ENCODE data around the gene LY6G6C. TPM values are rescaled to one million over a fixed set of nuclear protein-coding genes. Genes with fewer than 3 reads are reported as not detected.
A peak's percentile ranks its signal among the peaks of the same experiment; 100 is the strongest.

The LY6G6C gene
- total RNA-seq, 2 donors from 2014 or later = 0.29 to 0.38 TPM

DNA sequence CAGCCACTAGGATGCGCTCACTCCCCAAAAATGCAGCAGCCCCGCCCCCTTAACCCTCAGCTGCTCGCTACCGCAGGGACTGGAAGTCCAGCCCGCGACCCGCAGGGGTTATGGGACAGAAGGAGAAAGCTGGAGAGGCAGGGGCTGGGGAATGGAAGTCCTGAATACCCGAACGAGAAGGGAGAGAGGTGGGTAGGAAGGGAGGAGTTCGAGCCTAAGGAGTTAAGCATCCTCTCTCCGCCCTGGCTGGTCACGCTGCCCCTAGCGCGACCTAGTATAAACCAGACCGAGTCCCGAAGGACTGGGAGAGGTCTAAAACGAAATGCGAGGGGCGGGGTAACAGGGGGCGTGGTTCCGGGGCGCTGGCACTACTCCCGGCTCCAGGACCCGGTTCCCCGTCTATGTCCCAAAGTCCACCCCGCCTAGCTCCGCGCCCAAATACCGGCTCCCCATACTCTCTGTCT, 8.0 kb upstream of the LY6G6C start:
- Mint-ChIP-seq H3K36me3 (ENCODE audit: low read depth) (peaks cover 67% of the 10 kb centered on the region), H3K4me1 (peaks cover 19% of the 10 kb centered on the region), H3K9me3 (no peaks in the 10 kb centered on the region), H3K4me3 (peak overlapping the region; percentile 92), H3K27me3 (ENCODE audit: insufficient read depth) (no peaks in the 10 kb centered on the region), H3K27ac (peak overlapping the region; percentile 97)
- Histone ChIP-seq H3K27ac (ENCODE audit: low read depth, low read length) (peak overlapping the region; percentile 97), H3K9me3 (ENCODE audit: control insufficient read depth, low read length) (no peaks in the 10 kb centered on the region), H3K9ac (ENCODE audit: extremely low read depth, low read length, poor library complexity, severe bottlenecking) (peak overlapping the region; percentile 84), H3K36me3 (ENCODE audit: control insufficient read depth, insufficient read depth, low read length) (peaks cover 75% of the 10 kb centered on the region), H3K27me3 (ENCODE audit: control insufficient read depth, insufficient read depth, low read length, poor library complexity, severe bottlenecking) (no peaks in the 10 kb centered on the region), H3K4me1 (ENCODE audit: control insufficient read depth, insufficient read depth, low read length) (peaks cover 4% of the 10 kb centered on the region), H3K4me3 (ENCODE audit: low read length) (peak overlapping the region; percentile 88)
- peak; percentile 97 for DNase-seq
- TF ChIP-seq, protein P1, sequence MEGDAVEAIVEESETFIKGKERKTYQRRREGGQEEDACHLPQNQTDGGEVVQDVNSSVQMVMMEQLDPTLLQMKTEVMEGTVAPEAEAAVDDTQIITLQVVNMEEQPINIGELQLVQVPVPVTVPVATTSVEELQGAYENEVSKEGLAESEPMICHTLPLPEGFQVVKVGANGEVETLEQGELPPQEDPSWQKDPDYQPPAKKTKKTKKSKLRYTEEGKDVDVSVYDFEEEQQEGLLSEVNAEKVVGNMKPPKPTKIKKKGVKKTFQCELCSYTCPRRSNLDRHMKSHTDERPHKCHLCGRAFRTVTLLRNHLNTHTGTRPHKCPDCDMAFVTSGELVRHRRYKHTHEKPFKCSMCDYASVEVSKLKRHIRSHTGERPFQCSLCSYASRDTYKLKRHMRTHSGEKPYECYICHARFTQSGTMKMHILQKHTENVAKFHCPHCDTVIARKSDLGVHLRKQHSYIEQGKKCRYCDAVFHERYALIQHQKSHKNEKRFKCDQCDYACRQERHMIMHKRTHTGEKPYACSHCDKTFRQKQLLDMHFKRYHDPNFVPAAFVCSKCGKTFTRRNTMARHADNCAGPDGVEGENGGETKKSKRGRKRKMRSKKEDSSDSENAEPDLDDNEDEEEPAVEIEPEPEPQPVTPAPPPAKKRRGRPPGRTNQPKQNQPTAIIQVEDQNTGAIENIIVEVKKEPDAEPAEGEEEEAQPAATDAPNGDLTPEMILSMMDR (conservative IDR thresholded peaks at IDR 0.05) = no peak
- 0% methylated on average over 11 to 29 of the region's 29 CpGs for WGBS, 2 experiments (ENCODE audit: insufficient coverage in 1 of 2, insufficient read length in 1 of 2)

DNA sequence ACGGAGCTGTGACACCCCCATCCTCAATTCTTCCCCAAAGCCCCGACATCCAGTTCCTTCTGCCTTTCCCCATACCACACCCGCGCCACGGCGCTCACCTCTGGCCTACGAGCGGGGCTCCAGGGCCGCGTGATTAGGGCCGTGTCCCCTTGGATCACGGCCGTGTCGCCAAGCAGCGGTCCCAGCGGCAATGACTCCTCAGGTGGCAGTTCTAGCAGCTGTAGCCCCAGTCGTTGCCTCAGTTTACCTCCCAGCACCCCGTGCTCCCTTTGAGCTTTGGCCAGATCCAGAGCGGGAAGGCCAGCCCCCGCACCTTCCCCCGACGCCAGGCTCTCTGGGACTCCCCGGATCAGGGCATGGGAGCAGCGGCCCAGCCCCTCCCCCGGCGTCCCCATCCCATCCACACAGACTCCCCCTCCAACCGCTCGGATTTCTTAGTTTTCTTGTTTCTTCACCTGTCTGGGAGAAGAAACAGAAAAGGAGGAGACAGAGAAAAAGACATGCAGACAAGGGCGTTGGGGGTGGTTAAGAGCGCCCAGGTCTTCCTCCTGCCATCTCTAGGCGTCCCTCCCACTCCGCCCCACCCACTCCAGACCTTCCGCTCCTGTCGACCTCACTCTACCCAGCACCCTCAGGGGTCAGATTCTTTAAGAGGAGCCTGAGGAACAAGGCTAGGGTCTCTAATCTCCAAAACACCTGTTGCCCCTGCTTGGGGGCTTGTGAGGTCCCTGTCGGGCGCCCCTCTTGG, 7.4 kb upstream of the LY6G6C start, which contains the start of gene DDAH2:
TSS of gene DDAH2 (minus strand) at position 533 of the 748 bp plus-strand sequence. CDS start at position 395, 138 bp downstream.
- Mint-ChIP-seq H3K4me3 (peak within 1 kb of the TSS; percentile 92), H3K27me3 (ENCODE audit: insufficient read depth) (no peaks in the 10 kb centered on the region), H3K36me3 (ENCODE audit: low read depth) (peaks cover 62% of the 10 kb centered on the region), H3K9me3 (no peaks in the 10 kb centered on the region), H3K27ac (peak within 1 kb of the TSS; percentile 97), H3K4me1 (peaks cover 13% of the 10 kb centered on the region)
- H3K4me3 ChIP-seq (ENCODE audit: low read length) = peak within 1 kb of the TSS; percentile 88
- peaks cover 3% of the 10 kb centered on the region for H3K4me1 ChIP-seq (ENCODE audit: control insufficient read depth, insufficient read depth, low read length)
- WGBS, 2 experiments (ENCODE audit: insufficient coverage in 1 of 2, insufficient read length in 1 of 2) = 49 to 68% methylated on average over 13 to 36 of the region's 36 CpGs
- peak within 1 kb of the TSS; percentile 97 for H3K27ac ChIP-seq (ENCODE audit: low read depth, low read length)
- no peak for DNase-seq
- no peaks in the 10 kb centered on the region for H3K27me3 ChIP-seq (ENCODE audit: control insufficient read depth, insufficient read depth, low read length, poor library complexity, severe bottlenecking)
- H3K9ac ChIP-seq (ENCODE audit: extremely low read depth, low read length, poor library complexity, severe bottlenecking) = peak within 1 kb of the TSS; percentile 84
- TF ChIP-seq, protein P1 (conservative IDR thresholded peaks at IDR 0.05) = peak; percentile 78
- H3K9me3 ChIP-seq (ENCODE audit: control insufficient read depth, low read length) = no peaks in the 10 kb centered on the region
- peaks cover 69% of the 10 kb centered on the region for H3K36me3 ChIP-seq (ENCODE audit: control insufficient read depth, insufficient read depth, low read length)

DNA sequence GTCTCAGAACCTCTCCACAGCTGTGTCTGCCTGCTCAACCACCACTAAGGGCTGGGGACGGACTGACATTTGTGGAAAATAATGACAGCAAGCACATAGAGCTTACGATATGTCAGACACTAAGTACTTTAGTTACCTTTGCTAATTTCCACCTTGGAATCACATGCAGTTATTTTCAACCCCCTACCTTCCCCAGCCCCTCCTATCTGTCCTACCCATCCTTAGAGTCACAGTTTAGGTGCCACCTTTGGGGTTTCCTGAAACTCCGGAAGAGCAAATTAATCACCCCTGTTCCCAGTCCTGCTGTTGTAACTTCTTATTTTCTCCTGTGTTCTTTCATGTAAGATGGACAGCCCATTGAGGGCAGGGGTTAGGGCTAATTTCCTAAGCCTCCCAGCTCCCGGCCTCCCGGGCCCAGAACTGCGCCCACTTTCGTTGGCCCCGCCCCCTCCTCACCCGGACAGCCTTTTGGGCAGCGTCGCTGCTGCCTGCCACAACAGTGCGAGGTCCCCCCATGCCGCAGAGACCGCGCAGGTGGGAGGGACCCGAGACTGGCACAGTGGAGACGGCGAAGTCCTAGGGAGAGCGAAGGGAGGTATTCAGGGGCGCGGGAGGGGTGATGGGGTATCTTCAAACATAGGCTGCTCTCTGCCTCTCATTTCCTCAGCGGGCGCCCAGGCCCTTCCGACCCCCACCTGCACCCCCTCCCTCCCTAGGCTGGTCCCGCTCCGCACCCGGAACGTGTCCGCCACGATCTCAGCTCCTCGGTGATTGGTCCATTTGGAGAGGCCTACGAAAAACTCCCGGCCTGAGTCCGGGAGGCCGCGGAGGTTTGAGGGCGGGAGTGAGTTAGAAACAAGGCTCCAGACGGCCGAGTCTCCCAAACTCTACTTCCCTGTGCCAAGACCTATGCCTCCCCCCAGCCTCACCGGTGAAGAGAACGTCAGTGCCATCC, 6.4 kb upstream of the LY6G6C start:
- H3K4me3 Mint-ChIP-seq = peak overlapping the region; percentile 92
- Histone ChIP-seq H3K4me1 (ENCODE audit: control insufficient read depth, insufficient read depth, low read length) (no peaks in the 10 kb centered on the region), H3K4me3 (ENCODE audit: low read length) (peak overlapping the region; percentile 88), H3K27ac (ENCODE audit: low read depth, low read length) (no peak overlapping the region), H3K36me3 (ENCODE audit: control insufficient read depth, insufficient read depth, low read length) (peaks cover 60% of the 10 kb centered on the region), H3K9me3 (ENCODE audit: control insufficient read depth, low read length) (no peaks in the 10 kb centered on the region), H3K9ac (ENCODE audit: extremely low read depth, low read length, poor library complexity, severe bottlenecking) (no peak overlapping the region), H3K27me3 (ENCODE audit: control insufficient read depth, insufficient read depth, low read length, poor library complexity, severe bottlenecking) (no peaks in the 10 kb centered on the region)
- 95 to 96% methylated on average over 32 to 41 of the region's 41 CpGs for WGBS, 2 experiments (ENCODE audit: insufficient coverage in 1 of 2, insufficient read length in 1 of 2)
- H3K36me3 Mint-ChIP-seq (ENCODE audit: low read depth) = peaks cover 52% of the 10 kb centered on the region
- no peaks in the 10 kb centered on the region for H3K9me3 Mint-ChIP-seq
- H3K4me1 Mint-ChIP-seq = peaks cover 8% of the 10 kb centered on the region
- TF ChIP-seq, protein P1 (conservative IDR thresholded peaks at IDR 0.05) = no peak
- no peak for DNase-seq
- no peaks in the 10 kb centered on the region for H3K27me3 Mint-ChIP-seq (ENCODE audit: insufficient read depth)
- peak overlapping the region; percentile 30 for H3K27ac Mint-ChIP-seq

Measured in endodermal cell (in vitro differentiated cells).